GM19193 (cell line): ENCODE results near the gene PSMB2.

Experiments
- POLR2A ChIP-seq: IDR thresholded peaks from 4 replicates; pipeline ENCODE4 v1.6.1; 2011; ENCODE audit not compliant: insufficient read depth, insufficient read length; ENCODE audit errors: extremely low read depth

The PSMB2 gene

DNA sequence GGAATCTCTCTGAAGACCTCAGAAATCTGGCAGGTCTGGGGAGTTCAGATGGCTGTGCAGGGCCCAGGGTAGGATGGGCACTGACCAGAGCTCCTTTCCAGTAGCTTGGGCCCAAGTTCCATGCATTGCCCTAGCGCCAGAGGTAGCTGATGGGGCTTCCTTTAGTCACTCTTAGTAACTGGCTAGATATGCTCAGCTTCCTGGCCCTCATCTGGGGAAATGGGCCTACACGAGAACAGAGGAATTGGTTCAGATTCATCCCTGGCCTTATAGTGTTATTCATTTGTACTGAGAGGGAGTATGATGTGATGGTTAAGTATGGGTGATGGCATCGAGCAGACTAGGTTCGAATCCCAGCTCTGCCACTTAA, 15.5 kb upstream of the PSMB2 start:
- no peak for TF ChIP-seq POLR2A

DNA sequence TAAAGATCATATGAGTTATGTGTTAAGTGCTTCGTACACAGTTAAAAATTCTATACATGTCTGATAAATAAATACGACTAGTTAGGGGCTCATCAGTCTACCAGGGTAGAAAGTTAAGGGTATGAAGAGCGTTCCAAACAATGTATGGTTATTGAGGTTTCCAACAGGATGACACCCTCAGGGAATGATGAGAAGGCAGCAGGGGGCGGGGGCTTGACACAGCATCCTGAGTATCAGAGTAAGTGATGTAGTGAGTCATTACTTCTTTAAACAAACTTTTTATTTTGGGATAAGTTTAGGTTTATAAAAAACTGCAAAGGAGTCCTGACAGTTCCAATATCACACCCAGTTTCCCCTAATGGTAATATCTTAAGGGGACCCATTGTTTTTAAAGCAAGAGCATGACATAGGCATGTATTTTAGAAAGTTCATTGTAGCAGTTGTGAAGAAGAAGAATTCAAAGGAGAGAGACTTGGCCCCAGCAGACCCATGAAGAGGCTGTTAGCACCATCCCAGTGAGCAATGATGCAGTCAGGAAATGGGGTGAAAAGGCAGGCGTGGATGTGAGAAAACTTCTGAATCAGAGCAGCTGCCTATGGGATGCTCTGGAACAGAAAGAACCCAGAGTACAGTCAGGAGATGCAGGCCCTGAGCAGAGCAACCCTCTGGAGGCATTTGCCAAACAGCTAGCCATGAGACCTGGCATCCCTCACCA, 15.0 kb upstream of the PSMB2 start:
- no peak for TF ChIP-seq POLR2A

DNA sequence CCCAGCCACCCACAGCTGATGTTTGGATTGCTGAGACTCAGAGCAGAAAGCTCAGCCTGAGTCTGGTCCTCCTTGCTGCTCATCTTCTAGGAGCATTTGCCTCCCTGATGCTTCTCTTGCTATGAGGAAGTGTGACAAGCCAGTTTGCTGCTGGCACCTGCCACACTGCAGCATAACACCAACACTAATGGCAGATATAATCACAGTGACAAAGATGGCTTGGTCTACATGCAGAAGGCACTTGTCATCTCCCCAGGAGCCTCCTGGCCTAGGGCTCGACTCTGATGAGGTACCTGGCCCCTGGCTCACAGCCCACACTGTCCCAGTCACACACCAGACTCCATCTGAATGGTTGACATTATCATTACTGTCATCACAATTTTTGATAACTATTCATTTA, 13.9 kb upstream of the PSMB2 start:
- TF ChIP-seq POLR2A = no peak

DNA sequence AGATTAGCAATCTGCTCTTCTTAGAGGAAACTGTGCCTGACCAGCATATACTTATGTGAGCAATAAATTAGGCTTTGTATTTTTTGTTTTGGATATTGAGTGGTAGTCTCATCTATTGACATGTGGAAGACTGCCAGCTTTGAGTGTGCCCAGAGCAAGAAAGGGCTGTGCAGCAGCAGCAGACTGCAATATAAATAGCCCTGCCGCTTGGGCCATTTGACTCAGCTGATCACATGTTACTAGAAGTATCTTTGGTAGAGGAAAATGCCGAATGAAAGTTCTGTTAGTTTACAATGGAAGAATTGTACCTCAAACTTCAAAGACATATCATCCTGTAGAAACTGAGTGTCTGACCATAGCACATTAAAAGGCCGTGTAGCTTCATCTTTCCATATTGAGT, 9.1 kb upstream of the PSMB2 start:
- no peak for TF ChIP-seq POLR2A

DNA sequence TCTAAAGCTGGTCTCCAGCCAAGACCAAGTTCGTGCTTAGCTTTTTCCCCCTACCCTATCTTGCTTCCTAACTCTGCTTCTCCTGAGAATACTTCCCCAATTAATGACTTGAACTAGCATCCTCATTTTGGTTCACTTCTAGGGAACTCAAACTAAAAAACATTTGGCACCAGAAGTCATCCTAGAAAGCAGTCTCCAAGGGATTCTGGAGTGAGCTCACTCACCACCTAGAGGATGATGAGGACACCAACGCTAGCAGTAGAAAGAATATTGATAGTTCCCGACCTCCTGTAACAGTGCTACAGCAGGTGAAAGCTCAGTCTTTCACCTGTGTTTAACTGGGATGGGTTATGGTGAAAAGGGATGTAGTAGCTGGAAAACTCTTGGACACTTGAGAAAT, 4.7 kb upstream of the PSMB2 start:
- no peak for TF ChIP-seq POLR2A

DNA sequence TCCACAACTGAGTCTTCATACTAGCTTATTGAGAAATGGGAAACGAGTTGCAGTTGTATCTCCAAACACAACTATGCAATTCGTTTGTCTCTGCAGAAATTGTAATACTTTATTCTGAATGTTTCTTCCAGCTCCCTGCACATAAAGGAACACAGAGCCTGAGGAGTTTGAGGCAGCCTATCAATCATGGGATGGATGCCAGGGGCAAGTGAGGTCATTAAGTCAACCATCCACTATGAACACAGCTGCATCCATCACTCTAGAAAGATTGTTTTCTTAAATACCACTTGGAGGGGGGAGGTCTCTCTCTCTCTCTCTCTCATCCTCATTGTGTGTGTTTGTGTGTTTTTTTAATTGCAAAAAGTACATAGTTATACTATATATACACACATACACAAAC, 2.9 kb upstream of the PSMB2 start:
- no peak for TF ChIP-seq POLR2A

DNA sequence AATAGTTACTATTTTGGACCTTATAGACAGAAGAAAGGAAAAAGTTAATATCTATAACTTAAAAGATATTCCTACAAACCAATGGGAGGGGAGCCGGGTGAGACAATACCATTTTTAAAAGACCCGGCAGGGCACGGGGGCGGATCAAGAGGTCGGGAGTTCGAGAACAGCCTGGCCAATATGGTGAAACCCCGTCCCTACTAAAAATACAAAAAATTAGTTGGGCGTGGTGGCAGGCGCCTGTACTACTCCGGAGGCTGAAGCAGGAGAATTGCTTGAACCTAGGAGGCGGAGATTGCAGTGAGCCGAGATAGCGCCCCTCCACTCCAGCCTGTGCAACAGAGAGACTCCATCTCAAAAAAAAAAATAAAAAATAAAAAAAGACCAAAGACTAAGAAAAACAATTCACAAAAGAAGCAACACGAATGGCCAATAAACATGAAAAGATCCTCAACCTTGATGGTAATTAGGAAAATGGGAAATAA, 1.2 kb upstream of the PSMB2 start:
- no peak for TF ChIP-seq POLR2A

DNA sequence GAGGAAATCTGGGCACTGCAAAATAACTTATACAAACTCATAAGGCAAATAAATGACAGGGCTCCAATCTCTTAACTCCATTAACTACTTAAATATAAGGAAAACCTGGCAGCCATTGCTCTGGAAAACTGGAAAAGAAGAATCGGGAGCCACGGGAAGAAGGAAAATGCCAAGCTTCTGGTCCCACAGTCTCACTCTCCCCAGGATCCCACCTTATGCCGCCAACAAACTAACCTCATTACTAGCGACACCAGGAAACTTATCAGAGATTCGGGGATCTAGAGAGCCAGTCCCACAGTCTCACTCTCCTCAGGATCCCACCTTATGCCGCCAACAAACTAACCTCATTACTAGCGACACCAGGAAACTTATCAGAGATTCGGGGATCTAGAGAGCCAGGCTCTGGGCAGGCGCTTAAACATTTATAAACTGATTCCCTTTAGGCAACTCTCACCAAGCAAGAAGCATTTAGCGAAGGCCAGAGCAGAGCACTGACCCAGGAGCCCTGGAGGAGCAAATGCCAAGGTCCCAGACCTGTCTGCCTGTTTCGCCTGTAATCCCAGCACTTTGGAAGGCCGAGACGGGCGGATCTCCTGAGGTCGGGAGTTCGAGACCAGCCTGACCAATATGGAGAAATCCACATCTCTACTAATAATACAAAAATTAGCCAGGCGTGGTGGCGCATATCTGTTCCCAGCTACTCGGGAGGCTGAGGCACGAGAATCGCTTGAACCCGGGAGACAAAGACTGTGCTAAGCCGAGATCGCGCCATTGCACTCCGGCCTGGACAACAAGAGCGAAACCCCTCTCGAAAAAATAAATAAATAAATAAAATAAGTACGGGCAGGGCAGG, 720 bp downstream of the PSMB2 start:
- no peak for TF ChIP-seq POLR2A

DNA sequence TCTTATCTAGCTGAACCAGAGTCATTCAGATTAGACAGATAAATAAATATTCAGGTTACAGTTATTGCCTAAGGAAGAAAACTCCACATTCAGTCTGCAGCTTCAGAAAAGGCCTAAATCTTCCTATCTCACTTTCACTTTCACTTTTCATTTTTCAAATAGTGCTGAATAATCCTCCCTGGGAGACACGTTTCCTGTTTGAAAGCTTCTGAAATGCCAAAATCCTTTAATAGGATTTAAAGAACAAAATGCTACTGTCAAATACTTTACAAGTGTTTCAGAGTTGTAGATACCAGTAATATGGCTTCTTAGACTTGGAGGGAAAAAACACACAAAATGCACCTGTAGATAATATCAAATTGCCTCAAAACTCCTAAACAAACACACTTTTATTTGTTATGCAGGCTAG, 3.9 kb downstream of the PSMB2 start:
- TF ChIP-seq POLR2A = no peak

DNA sequence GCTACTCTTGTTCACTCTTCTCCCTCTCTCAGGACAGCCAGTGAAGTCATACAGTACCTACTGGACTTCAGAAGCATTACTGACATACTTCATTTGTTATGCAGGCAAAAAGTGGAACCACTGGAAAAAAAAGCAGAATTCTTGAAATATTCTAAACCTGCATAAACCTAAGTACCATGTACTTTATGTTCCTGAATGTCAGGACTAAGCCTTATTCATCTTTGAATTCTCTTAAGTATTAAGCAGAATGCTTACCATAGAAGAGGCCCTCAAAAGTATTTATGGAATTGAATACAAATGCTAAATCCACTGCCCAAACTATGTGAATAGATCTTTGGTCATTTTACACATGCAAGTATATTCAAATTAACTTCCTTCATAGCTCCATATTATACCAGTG, 7.8 kb downstream of the PSMB2 start:
- TF ChIP-seq POLR2A = no peak

DNA sequence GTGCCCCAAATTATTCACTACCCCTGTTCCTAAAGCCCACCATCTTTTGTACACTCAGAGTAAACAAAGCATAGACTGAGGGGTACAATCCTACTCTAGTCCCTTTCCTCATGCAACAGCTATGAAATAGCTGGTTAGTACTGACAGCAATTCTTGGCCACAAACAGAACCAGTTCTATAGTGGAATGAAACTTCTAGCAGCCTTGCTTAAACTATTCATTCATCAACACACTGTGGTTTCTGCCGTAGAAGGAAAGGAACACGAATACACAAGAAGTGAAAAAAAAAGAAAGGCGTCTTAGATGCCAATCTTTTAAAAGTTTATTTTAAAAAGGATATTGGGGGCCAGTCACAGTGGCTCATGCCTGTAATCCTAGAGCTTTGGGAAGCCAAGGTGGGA, 9.9 kb downstream of the PSMB2 start:
- TF ChIP-seq POLR2A = no peak

DNA sequence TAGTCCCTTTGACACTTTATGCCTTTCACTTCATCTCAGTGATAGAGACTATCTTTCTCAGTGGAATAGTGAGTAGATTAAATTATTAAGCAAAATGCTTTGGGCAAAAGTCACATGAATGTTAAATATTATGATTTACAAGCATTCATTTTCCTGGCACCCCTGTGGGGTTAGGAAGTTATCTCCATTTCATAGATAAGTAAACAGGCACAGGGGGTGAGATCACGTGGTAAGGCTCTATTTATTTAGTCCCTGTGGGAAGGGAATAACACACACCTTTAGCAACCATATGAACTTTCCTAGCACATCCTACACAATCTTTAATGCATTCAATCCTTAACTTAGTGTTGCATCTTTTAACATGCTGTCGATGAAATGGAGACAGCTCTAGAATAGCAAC, 12.3 kb downstream of the PSMB2 start:
- TF ChIP-seq POLR2A = no peak

DNA sequence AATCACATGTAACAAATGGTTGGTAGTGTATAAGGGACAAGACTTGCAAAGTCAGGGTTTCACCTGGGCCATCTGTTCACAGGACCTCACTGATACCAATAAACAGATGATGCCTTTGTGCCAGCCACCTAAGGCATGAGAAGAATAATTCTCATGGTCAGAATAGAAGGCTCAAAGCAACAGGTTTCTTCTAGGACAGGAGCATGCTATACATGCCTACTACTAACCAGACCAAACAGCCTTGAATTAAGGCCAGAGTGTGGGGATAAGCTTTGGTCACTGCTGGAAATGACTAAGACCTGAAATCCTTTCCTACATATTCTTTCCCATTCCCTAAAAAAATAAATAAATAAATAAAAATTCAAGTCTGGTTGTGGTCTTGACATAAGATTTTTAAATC, 17.5 kb downstream of the PSMB2 start:
- no peak for TF ChIP-seq POLR2A

DNA sequence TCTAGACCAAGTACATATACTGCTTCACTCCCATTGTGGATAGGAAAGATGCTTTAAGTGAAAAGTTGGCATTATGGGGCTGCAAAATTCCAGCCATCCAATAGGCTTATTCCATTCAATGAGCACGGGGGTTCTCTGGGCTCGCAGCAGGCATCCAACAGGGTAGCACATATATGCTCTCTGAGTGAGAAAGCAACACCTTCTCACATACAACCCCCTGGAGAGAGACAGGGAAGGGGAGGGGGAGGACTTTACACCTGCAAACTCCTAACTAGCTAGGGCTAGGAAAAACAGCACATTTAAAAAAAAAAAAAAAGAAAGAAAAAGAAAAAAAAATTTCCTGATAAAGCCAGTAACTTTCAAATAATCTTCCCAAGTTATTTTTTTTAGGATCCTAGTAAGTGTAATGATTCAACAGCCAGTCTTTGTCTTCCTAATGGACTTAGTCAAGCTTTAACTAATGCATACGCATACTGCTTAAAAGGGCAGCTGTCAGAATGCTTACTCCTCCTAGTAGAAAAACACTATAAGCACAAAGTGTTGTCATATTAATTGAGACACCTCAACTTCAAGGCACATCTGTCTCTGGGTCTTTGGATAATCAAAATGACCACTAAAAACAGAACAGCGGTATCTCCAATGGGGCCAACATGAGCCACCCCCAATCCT, 18.7 kb downstream of the PSMB2 start:
- TF ChIP-seq POLR2A = no peak
